Upper lobe of left lung (tissue), 4 donors: Measurements from ENCODE around the gene OR52E5.

Source experiments
- POLR2A ChIP-seq, 4 donors: fragments of 450-650 bp; IDR thresholded peaks; one replicate each; pipeline ENCODE4 v1.5.1; 2016 to 2017; ENCODE audit warnings: antibody characterized with exemption in 4 of 4, mild to moderate bottlenecking in 2 of 4
- TF ChIP-seq, protein P1 (sequence below), 6 experiments: fragments of 450-650 bp in 4 of 6; fragments of 200-600 bp in 2 of 6; sonication (generic) in 2 of 6; IDR thresholded peaks; one replicate each; pipeline ENCODE4 v1.5.1; 2016 to 2019; ENCODE audit warnings: antibody characterized with exemption in 6 of 6

DNA sequence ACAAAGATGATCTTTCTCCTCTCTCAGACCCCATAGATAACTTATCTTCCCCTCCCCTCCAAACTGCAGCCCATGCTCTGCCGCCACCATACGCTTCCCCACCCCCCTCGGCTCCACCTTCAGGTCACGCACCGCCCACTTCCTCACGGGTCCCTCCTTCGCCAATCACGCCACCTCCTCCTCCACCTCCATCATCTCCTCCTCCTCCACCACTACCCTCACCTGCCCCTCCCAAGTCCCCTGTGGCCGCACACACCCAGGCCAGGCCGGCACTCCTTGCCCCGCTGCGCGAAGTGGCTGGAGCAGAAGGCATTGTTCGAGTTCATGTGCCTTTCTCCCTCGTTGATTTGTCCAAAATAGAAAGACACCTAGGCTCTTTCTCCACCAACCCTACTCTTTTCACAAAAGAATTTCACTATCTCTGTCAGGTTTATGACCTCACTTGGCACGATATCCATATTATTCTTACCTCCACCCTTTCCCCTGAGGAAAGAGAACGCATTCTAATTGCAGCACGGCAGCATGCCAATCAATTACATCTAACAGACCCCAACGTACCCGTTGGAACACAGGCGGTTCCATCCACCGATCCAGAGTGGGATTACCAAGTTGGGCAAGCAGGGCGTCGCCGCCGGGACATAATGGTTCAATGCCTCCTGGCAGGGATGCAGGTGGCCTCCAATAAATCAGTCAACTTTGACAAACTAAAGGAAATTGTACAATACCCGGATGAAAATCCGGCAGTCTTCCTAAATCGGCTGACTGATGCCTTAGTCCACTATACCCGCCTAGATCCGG, 36.8 kb downstream of the OR52E5 start:
- TF ChIP-seq, protein P1, sequence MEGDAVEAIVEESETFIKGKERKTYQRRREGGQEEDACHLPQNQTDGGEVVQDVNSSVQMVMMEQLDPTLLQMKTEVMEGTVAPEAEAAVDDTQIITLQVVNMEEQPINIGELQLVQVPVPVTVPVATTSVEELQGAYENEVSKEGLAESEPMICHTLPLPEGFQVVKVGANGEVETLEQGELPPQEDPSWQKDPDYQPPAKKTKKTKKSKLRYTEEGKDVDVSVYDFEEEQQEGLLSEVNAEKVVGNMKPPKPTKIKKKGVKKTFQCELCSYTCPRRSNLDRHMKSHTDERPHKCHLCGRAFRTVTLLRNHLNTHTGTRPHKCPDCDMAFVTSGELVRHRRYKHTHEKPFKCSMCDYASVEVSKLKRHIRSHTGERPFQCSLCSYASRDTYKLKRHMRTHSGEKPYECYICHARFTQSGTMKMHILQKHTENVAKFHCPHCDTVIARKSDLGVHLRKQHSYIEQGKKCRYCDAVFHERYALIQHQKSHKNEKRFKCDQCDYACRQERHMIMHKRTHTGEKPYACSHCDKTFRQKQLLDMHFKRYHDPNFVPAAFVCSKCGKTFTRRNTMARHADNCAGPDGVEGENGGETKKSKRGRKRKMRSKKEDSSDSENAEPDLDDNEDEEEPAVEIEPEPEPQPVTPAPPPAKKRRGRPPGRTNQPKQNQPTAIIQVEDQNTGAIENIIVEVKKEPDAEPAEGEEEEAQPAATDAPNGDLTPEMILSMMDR (IDR thresholded peaks at IDR 0.05): no peak
- no peak for TF ChIP-seq POLR2A (IDR thresholded peaks at IDR 0.05)
